Hepatocyte (in vitro differentiated cells): ENCODE data around the gene ATP1A4. TPM values are rescaled to one million over a fixed set of nuclear protein-coding genes. Genes with fewer than 3 reads are reported as not detected.

ENCODE experiments used
- DNase-seq: peaks from one replicate; pipeline ENCODE4 v3.0.0-alpha.2; 2016; ENCODE audit warnings: low spot score
- H2AFZ ChIP-seq: fragments of 200-600 bp; sonication (generic); 2 replicates; pipeline ENCODE4 v1.6.0; 2016; ENCODE audit warnings: antibody characterized with exemption, mild to moderate bottlenecking
- H3K27ac ChIP-seq: fragments of 200-600 bp; sonication (generic); 2 replicates; pipeline ENCODE4 v1.5.1; 2016; ENCODE audit warnings: mild to moderate bottlenecking
- H3K27me3 ChIP-seq: fragments of 200-600 bp; sonication (generic); 2 replicates; pipeline ENCODE4 v1.6.1; 2016
- H3K36me3 ChIP-seq: fragments of 200-600 bp; sonication (generic); replicated peaks from 2 replicates; pipeline ENCODE4 v1.5.1; 2016; ENCODE audit warnings: low read depth; ENCODE audit not compliant: insufficient read depth
- H3K4me1 ChIP-seq: fragments of 200-600 bp; sonication (generic); 2 replicates; pipeline ENCODE4 v1.5.1; 2016; ENCODE audit warnings: mild to moderate bottlenecking, moderate library complexity; ENCODE audit not compliant: insufficient read depth
- H3K4me2 ChIP-seq: fragments of 200-600 bp; sonication (generic); 2 replicates; pipeline ENCODE4 v1.6.0; 2016
- H3K4me3 ChIP-seq: fragments of 200-600 bp; sonication (generic); 2 replicates; pipeline ENCODE4 v1.5.1; 2016; ENCODE audit warnings: mild to moderate bottlenecking
- H3K79me2 ChIP-seq: fragments of 200-600 bp; sonication (generic); 2 replicates; pipeline ENCODE4 v1.6.0; 2017; ENCODE audit warnings: mild to moderate bottlenecking
- H3K9me2 ChIP-seq: fragments of 200-600 bp; sonication (generic); replicated peaks from 2 replicates; pipeline ENCODE4 v1.6.0; 2017; ENCODE audit warnings: mild to moderate bottlenecking; ENCODE audit not compliant: insufficient read depth
- H3K9me3 ChIP-seq: fragments of 200-600 bp; sonication (generic); 2 replicates; pipeline ENCODE4 v1.5.1; 2016; ENCODE audit warnings: low read depth, mild to moderate bottlenecking
- H4K20me1 ChIP-seq: fragments of 200-600 bp; sonication (generic); 2 replicates; pipeline ENCODE4 v1.6.0; 2016; ENCODE audit warnings: mild to moderate bottlenecking; ENCODE audit not compliant: insufficient read depth, poor library complexity, severe bottlenecking
- EZH2 ChIP-seq: fragments of 200-600 bp; sonication (generic); IDR thresholded peaks from 2 replicates; pipeline ENCODE4 v1.6.1; 2016; ENCODE audit warnings: antibody characterized with exemption, mild to moderate bottlenecking, borderline replicate concordance
- EZH2phosphoT487 ChIP-seq: fragments of 200-600 bp; sonication (generic); IDR thresholded peaks from one replicate; pipeline ENCODE4 v1.6.1; 2018; ENCODE audit warnings: antibody characterized with exemption, mild to moderate bottlenecking, low read depth, moderate library complexity; ENCODE audit not compliant: unreplicated experiment, severe bottlenecking
- WGBS: methylation state at CpG from one replicate; pipeline ENCODE4 v1.1.6; 2016; ENCODE audit warnings: low lambda C conversion rate; ENCODE audit errors: missing lambda C conversion rate; 5-methylcytosine and 5-hydroxymethylcytosine counted together
- polyA plus RNA-seq: library from polyadenylated mRNA; unstranded; fragments of >200 nt; fragmentation: Nextera tagmentation; extraction: Ambion mirVana; gene quantifications from 2 replicates; pipeline ENCODE4 v1.2.1, GENCODE V29; 2016
- total RNA-seq: library from RNA; depleted of rRNA; stranded (reverse); fragments of >200 nt; gene quantifications from 2 replicates; pipeline ENCODE4 v1.2.3, GENCODE V29; 2014
- TF ChIP-seq, protein P1 (sequence below): fragments of 200-600 bp; sonication (generic); IDR thresholded peaks from 2 replicates; pipeline ENCODE4 v1.5.1; 2016; ENCODE audit warnings: antibody characterized with exemption, mild to moderate bottlenecking; ENCODE audit not compliant: poor library complexity

ATP1A4 gene
- total and polyA plus RNA-seq, 2 experiments from 2014 or later, result 0.45 to 4.4 TPM

DNA sequence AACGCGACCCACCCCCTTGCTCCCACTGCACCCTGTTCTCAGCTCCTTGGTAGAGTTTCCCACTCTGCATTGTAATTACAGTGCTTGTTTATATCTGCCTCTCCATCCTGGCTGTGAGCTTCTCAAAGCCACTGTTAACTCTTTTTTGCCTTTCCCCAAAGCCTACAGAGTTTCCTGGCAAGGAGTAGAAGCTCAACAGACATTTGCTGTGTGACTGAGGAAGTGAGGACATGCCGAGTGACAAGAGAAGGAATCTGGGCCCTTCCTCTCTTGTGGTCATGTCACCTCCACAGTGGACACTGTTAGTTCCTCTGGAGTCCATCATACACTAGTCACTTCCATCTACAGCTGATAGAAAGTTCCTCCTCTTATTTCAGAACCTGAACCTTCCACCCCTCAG is 46.9 kb upstream of the ATP1A4 start:
- peak overlapping the region; percentile 22 for H3K27ac ChIP-seq
- TF ChIP-seq EZH2 (no peak), EZH2phosphoT487 (no peak)
- TF ChIP-seq, protein P1, sequence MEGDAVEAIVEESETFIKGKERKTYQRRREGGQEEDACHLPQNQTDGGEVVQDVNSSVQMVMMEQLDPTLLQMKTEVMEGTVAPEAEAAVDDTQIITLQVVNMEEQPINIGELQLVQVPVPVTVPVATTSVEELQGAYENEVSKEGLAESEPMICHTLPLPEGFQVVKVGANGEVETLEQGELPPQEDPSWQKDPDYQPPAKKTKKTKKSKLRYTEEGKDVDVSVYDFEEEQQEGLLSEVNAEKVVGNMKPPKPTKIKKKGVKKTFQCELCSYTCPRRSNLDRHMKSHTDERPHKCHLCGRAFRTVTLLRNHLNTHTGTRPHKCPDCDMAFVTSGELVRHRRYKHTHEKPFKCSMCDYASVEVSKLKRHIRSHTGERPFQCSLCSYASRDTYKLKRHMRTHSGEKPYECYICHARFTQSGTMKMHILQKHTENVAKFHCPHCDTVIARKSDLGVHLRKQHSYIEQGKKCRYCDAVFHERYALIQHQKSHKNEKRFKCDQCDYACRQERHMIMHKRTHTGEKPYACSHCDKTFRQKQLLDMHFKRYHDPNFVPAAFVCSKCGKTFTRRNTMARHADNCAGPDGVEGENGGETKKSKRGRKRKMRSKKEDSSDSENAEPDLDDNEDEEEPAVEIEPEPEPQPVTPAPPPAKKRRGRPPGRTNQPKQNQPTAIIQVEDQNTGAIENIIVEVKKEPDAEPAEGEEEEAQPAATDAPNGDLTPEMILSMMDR, result no peak
- H3K4me2 ChIP-seq, result no peak overlapping the region
- no peaks in the 10 kb centered on the region for H3K9me3 ChIP-seq
- H3K27me3 ChIP-seq, result no peaks in the 10 kb centered on the region
- no peak overlapping the region for H3K4me3 ChIP-seq
- no peaks in the 10 kb centered on the region for H3K36me3 ChIP-seq
- no peak for DNase-seq
- no peaks in the 10 kb centered on the region for H3K79me2 ChIP-seq
- 75% methylated on average over 3 of the region's 3 CpGs for WGBS
- no peaks in the 10 kb centered on the region for H4K20me1 ChIP-seq
- no peak overlapping the region for H2AFZ ChIP-seq
- H3K4me1 ChIP-seq, result peaks cover 23% of the 10 kb centered on the region
- no peaks in the 10 kb centered on the region for H3K9me2 ChIP-seq

DNA sequence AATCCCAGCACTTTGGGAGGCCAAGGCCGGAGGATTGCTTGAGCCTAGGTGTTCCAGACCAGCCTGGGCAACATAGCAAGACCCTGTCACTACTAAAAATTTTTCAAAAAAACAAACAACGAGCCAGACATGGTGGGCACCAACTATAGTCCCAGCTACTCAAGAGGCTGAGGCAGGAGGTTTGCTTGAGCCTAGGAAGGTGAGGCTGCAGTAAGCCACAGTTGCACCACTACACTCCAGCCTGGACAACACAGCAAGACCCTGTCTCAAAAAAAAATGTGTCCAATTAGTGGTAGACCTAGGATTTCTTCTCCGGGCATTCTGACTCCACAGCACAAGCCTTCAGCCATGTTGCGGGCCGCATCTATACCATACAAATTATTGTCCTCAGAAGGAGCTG is 46.2 kb upstream of the ATP1A4 start:
- DNase-seq, result no peak
- TF ChIP-seq EZH2, result no peak
- TF ChIP-seq, protein P1, result no peak
- TF ChIP-seq EZH2phosphoT487, result no peak
- peaks cover 23% of the 10 kb centered on the region for H3K4me1 ChIP-seq
- no peak overlapping the region for H3K27ac ChIP-seq
- H3K4me3 ChIP-seq, result no peak overlapping the region
- no peak overlapping the region for H3K4me2 ChIP-seq
- H3K79me2 ChIP-seq, result no peaks in the 10 kb centered on the region
- H3K9me2 ChIP-seq, result no peaks in the 10 kb centered on the region
- no peak overlapping the region for H2AFZ ChIP-seq
- WGBS, result 89% methylated on average over 5 of the region's 5 CpGs
- no peaks in the 10 kb centered on the region for H3K9me3 ChIP-seq
- H3K27me3 ChIP-seq, result no peaks in the 10 kb centered on the region
- H4K20me1 ChIP-seq, result no peaks in the 10 kb centered on the region
- no peaks in the 10 kb centered on the region for H3K36me3 ChIP-seq

DNA sequence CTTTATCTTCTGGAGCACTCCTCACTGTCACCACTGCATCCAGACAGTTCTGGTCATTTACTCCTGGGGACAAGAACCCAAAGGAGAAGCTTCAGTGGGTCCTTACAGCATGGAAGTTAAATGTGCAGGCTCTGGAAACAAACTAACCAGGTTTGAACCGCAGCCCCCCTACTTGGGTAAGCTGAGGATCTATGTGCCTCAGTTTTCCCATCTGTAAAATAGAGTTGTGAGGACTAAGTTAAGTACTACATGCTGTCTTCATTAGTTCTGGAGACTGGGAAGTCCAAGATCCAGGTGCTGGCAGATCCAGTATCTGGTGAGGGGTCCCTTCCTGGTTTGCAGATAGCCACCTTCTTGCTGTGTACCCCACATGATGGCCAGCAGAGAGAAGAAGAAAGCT is 43.9 kb upstream of the ATP1A4 start:
- Histone ChIP-seq H3K36me3 (no peaks in the 10 kb centered on the region), H3K27ac (no peak overlapping the region), H3K4me1 (peaks cover 8% of the 10 kb centered on the region), H3K27me3 (no peaks in the 10 kb centered on the region), H3K9me2 (no peaks in the 10 kb centered on the region), H2AFZ (no peak overlapping the region), H3K79me2 (no peaks in the 10 kb centered on the region), H3K9me3 (no peaks in the 10 kb centered on the region), H3K4me3 (no peak overlapping the region), H3K4me2 (no peak overlapping the region), H4K20me1 (no peaks in the 10 kb centered on the region)
- no peak for DNase-seq
- TF ChIP-seq EZH2phosphoT487 (no peak), EZH2 (no peak)
- TF ChIP-seq, protein P1, result no peak
- 91% methylated on average over 1 of the region's 1 CpG for WGBS
